IMR-90 (cell line): ENCODE measurements around the gene CIDEA. TPM values are rescaled to one million over a fixed set of nuclear protein-coding genes. Genes with fewer than 3 reads are reported as not detected.

ENCODE experiments used
- MAFK ChIP-seq: IDR thresholded peaks from 2 replicates; pipeline ENCODE4 v1.6.1; 2012; ENCODE audit warnings: low read depth, low read length, improper control_type of control experiment
- microRNA-seq, 2 experiments: library from miRNA; stranded (forward) in 1 of 2; unstranded in 1 of 2; fragments of 10-50 nt in 1 of 2; fragments of <30 nt in 1 of 2; gene quantifications in 1 of 2; microRNA quantifications in 1 of 2; one replicate each; pipeline versions ENCODE3 to v1.1.0; 2013 to 2020; ENCODE audit not compliant: insufficient read depth in 1 of 2, insufficient read length in 1 of 2, unreplicated experiment in 1 of 2
- polyA plus RNA-seq, 3 experiments: library from polyadenylated mRNA; depleted of rRNA; stranded (reverse); fragments of >200 nt; gene quantifications; 2 replicates each; pipeline ENCODE4 v1.2.3, GENCODE V29; 2012; ENCODE audit warnings: low replicate concordance in 1 of 3
- small RNA-seq, 5 experiments: library from RNA; depleted of rRNA; stranded (forward); fragments of <200 nt; gene quantifications; one replicate each; pipeline ENCODE3, GENCODE V24; 2012
- total RNA-seq: library from RNA; depleted of rRNA; stranded (reverse); fragments of >200 nt; gene quantifications from 2 replicates; pipeline ENCODE4 v1.2.3, GENCODE V29; 2012; rRNA removed

Gene CIDEA
- total and polyA plus RNA-seq, 2 of the 4 experiments (the other 2 are of a cell fraction): not detected

GRCh38 chr18:12326711-12327460, 72.7 kb downstream of the CIDEA start (continued):
- TF ChIP-seq MAFK: no peak

Small RNA genes within 50 kb of the gene (microRNA-seq; reads per million reads assigned to microRNA genes)
- not detected for gene RNU6-170P (ENCODE audit: insufficient read depth, insufficient read length)

Small RNA genes within 50 kb of the gene (small RNA-seq; reads per million reads assigned to genes)
- gene RNU6-170P: 0 reads per million in 5 experiments

Other genes with a start within 250 kb of the CIDEA start
- not detected in 2 replicates for gene ANKRD62, start 160.5 kb upstream of the CIDEA start, total RNA-seq
- not detected in 2 replicates for gene ANKRD62, start 160.5 kb upstream of the CIDEA start, polyA plus RNA-seq (2012; rRNA removed)
- 927 and 997 TPM in 2 replicates for gene TUBB6, start 53.9 kb downstream of the CIDEA start, total RNA-seq
- gene TUBB6, start 53.9 kb downstream of the CIDEA start, polyA plus RNA-seq (2012; rRNA removed): 1,040 and 1,386 TPM in 2 replicates
- gene AFG3L2, start 122.9 kb downstream of the CIDEA start, total RNA-seq: 37.6 and 65.5 TPM in 2 replicates
- 24.8 and 26.9 TPM in 2 replicates for gene AFG3L2, start 122.9 kb downstream of the CIDEA start, polyA plus RNA-seq (2012; rRNA removed)
- 1.8 and 2.2 TPM in 2 replicates for gene PRELID3A, start 153.6 kb downstream of the CIDEA start, total RNA-seq
- 10.1 and 11.1 TPM in 2 replicates for gene PRELID3A, start 153.6 kb downstream of the CIDEA start, polyA plus RNA-seq (2012; rRNA removed)